Liver (tissue), 9 donors: ENCODE data around the gene DNAJC4. TPM values are rescaled to one million over a fixed set of nuclear protein-coding genes. Genes with fewer than 3 reads are reported as not detected.

Experiments used
- DNase-seq: peaks from one replicate; pipeline ENCODE4 v3.0.0-alpha.2; 2017; ENCODE audit warnings: low spot score
- H3K27ac ChIP-seq, 2 donors: one replicate each; pipeline ENCODE4 v1.7.0; 2013; ENCODE audit warnings: inconsistent platforms in 2 of 2, low read length in 2 of 2, control low read depth in 1 of 2, low read depth in 1 of 2, mild to moderate bottlenecking in 1 of 2
- H3K27me3 ChIP-seq, 4 donors: one replicate each; pipeline versions ENCODE4 v1.6.1 to v1.7.0; 2013; ENCODE audit warnings: low read length in 3 of 4, inconsistent platforms in 1 of 4, mild to moderate bottlenecking in 1 of 4, moderate library complexity in 1 of 4; ENCODE audit not compliant: control insufficient read depth in 4 of 4, insufficient read depth in 4 of 4
- H3K36me3 ChIP-seq, 4 donors: one replicate each; pipeline versions ENCODE4 v1.6.1 to v1.7.0; 2013; ENCODE audit warnings: low read length in 3 of 4, mild to moderate bottlenecking in 3 of 4, low read depth in 1 of 4, moderate library complexity in 1 of 4; ENCODE audit not compliant: control insufficient read depth in 4 of 4, insufficient read depth in 3 of 4
- H3K4me1 ChIP-seq, 4 donors: one replicate each; pipeline versions ENCODE4 v1.6.1 to v1.7.0; 2013; ENCODE audit warnings: low read length in 3 of 4, mild to moderate bottlenecking in 3 of 4, moderate library complexity in 1 of 4; ENCODE audit not compliant: control insufficient read depth in 4 of 4, insufficient read depth in 4 of 4
- H3K4me3 ChIP-seq, 3 donors: one replicate each; pipeline versions ENCODE4 v1.6.1 to v1.7.0; 2013; ENCODE audit warnings: low read length in 3 of 3, control low read depth in 1 of 3, low read depth in 1 of 3, mild to moderate bottlenecking in 1 of 3
- H3K9ac ChIP-seq, 2 donors: one replicate each; pipeline ENCODE4 v1.7.0; 2013; ENCODE audit warnings: low read length in 2 of 2, mild to moderate bottlenecking in 2 of 2, moderate library complexity in 2 of 2, control low read depth in 1 of 2, low read depth in 1 of 2
- H3K9me3 ChIP-seq, 4 donors: one replicate each; pipeline versions ENCODE4 v1.6.1 to v1.7.0; 2013; ENCODE audit warnings: low read length in 3 of 4; ENCODE audit not compliant: control insufficient read depth in 4 of 4
- EGR1 ChIP-seq, 2 donors: IDR thresholded peaks; 2 replicates each; pipeline ENCODE4 v1.6.1; 2016 to 2018; ENCODE audit warnings: antibody characterized with exemption in 2 of 2, low read depth in 2 of 2
- FOXA1 ChIP-seq: IDR thresholded peaks from 2 replicates; pipeline ENCODE4 v1.6.1; 2016; ENCODE audit warnings: antibody characterized with exemption
- FOXA2 ChIP-seq: IDR thresholded peaks from 2 replicates; pipeline ENCODE4 v1.6.1; 2016; ENCODE audit warnings: antibody characterized with exemption
- GABPA ChIP-seq, 2 donors: IDR thresholded peaks in 1 of 2; conservative IDR thresholded peaks in 1 of 2; 2 replicates each; pipeline ENCODE4 v1.6.1; 2016; ENCODE audit warnings: antibody characterized with exemption in 2 of 2, mild to moderate bottlenecking in 1 of 2, moderate library complexity in 1 of 2
- HNF4A ChIP-seq, 2 donors: conservative IDR thresholded peaks; 2 replicates each; pipeline ENCODE4 v1.6.1; 2016; ENCODE audit warnings: antibody characterized with exemption in 2 of 2, mild to moderate bottlenecking in 2 of 2
- HNF4G ChIP-seq: IDR thresholded peaks from 2 replicates; pipeline ENCODE4 v1.6.1; 2016; ENCODE audit warnings: antibody characterized with exemption
- JUND ChIP-seq, 2 donors: IDR thresholded peaks; 2 replicates each; pipeline ENCODE4 v1.6.1; 2016; ENCODE audit warnings: antibody characterized with exemption in 2 of 2
- NR2F2 ChIP-seq: IDR thresholded peaks from 2 replicates; pipeline ENCODE4 v1.6.1; 2016; ENCODE audit warnings: antibody characterized with exemption
- RAD21 ChIP-seq, 2 donors: IDR thresholded peaks; 2 replicates each; pipeline ENCODE4 v1.6.1; 2016; ENCODE audit warnings: antibody characterized with exemption in 2 of 2, mild to moderate bottlenecking in 2 of 2
- RXRA ChIP-seq, 2 donors: IDR thresholded peaks; 2 replicates each; pipeline ENCODE4 v1.6.1; 2017 to 2018; ENCODE audit warnings: antibody characterized with exemption in 2 of 2, mild to moderate bottlenecking in 1 of 2
- SP1 ChIP-seq: IDR thresholded peaks from 2 replicates; pipeline ENCODE4 v1.6.1; 2018; ENCODE audit warnings: antibody characterized with exemption, mild to moderate bottlenecking
- TAF1 ChIP-seq: conservative IDR thresholded peaks from 2 replicates; pipeline ENCODE4 v1.6.1; 2016; ENCODE audit warnings: antibody characterized with exemption, mild to moderate bottlenecking
- YY1 ChIP-seq: IDR thresholded peaks from 2 replicates; pipeline ENCODE4 v1.6.1; 2016; ENCODE audit warnings: antibody characterized with exemption, mild to moderate bottlenecking
- ZBTB33 ChIP-seq: IDR thresholded peaks from 2 replicates; pipeline ENCODE4 v1.6.1; 2016; ENCODE audit warnings: antibody characterized with exemption
- WGBS: extraction: QIAGEN DNeasy Blood & Tissue Kit; methylation state at CpG from one replicate; pipeline ENCODE4 v1.1.7; 2013; 5-methylcytosine and 5-hydroxymethylcytosine counted together
- polyA plus RNA-seq, 2 donors: library from polyadenylated mRNA; stranded (reverse) in 1 of 2; unstranded in 1 of 2; fragments of 200-250 nt in 1 of 2; fragments of >200 nt in 1 of 2; fragmentation: Nextera tagmentation in 1 of 2; extraction: Ambion mirVana in 1 of 2; gene quantifications; one replicate each; pipeline versions ENCODE4 v1.2.1 to v1.2.3, GENCODE V29; 2013 to 2015
- total RNA-seq, 2 donors: library from RNA; depleted of rRNA; stranded (reverse); fragments of >200 nt; gene quantifications; one replicate each; pipeline ENCODE4 v1.2.3, GENCODE V29; 2014
- TF ChIP-seq, protein P1 (sequence below): IDR thresholded peaks from 2 replicates; pipeline ENCODE4 v1.6.1; 2016; ENCODE audit warnings: antibody characterized with exemption
- TF ChIP-seq, protein P2 (sequence below): fragments of 150-350 bp; IDR thresholded peaks from 2 replicates; pipeline ENCODE4 v1.5.1; 2017; ENCODE audit warnings: improper control_type of control experiment, low read depth, low read length; ENCODE audit not compliant: missing input control
- donor health status: healthy.
- donor health status: healthy.
- donor health status: healthy.
- donor health status: healthy.
- donor health status: healthy.

The DNAJC4 gene
- total and polyA plus RNA-seq, 4 donors: 8.5 to 25.9 (median 23.5) TPM

GRCh38 chr11:64202992-64203391, 27.4 kb upstream of the DNAJC4 start:
- H3K27me3 ChIP-seq: no peaks in the 10 kb centered on the region
- WGBS: 96% methylated on average over 9 of the region's 9 CpGs
- H3K4me3 ChIP-seq: no peak overlapping the region
- H3K36me3 ChIP-seq: peaks cover 21 to 42% (median 35%) of the 10 kb centered on the region in 4 donors
- H3K9ac ChIP-seq: no peak overlapping the region
- no peaks in the 10 kb centered on the region for H3K9me3 ChIP-seq
- peaks cover 0 to 12% (median 5%) of the 10 kb centered on the region in 4 donors for H3K4me1 ChIP-seq
- no peak overlapping the region for H3K27ac ChIP-seq
- no peak for DNase-seq
- TF ChIP-seq GABPA (IDR thresholded peaks at IDR 0.05 in 1 of 2, conservative IDR thresholded peaks at IDR 0.05 in 1 of 2) (no peak), YY1 (no peak), ZBTB33 (no peak), JUND (IDR thresholded peaks at IDR 0.05) (no peak), FOXA1 (no peak), EGR1 (IDR thresholded peaks at IDR 0.05; ENCODE audit: low read depth in 2 of 2) (no peak), RXRA (IDR thresholded peaks at IDR 0.05) (no peak), TAF1 (no peak), HNF4A (conservative IDR thresholded peaks at IDR 0.05) (no peak), RAD21 (IDR thresholded peaks at IDR 0.05) (no peak), NR2F2 (no peak)

GRCh38 chr11:64203421-64204079, 26.8 kb upstream of the DNAJC4 start:
- no peaks in the 10 kb centered on the region for H3K9me3 ChIP-seq
- WGBS: 95% methylated on average over 27 of the region's 27 CpGs
- H3K36me3 ChIP-seq: peaks cover 18 to 41% (median 32%) of the 10 kb centered on the region in 4 donors
- H3K9ac ChIP-seq: no peak overlapping the region
- no peaks in the 10 kb centered on the region for H3K27me3 ChIP-seq
- H3K4me3 ChIP-seq: no peak overlapping the region
- no peak overlapping the region for H3K27ac ChIP-seq
- no peak for DNase-seq
- no peak for TF ChIP-seq EGR1 (IDR thresholded peaks at IDR 0.05; ENCODE audit: low read depth in 2 of 2)
- TF ChIP-seq SP1: no peak
- TF ChIP-seq TAF1: no peak
- TF ChIP-seq JUND (IDR thresholded peaks at IDR 0.05): no peak
- no peak for TF ChIP-seq HNF4G
- TF ChIP-seq FOXA2: no peak
- TF ChIP-seq, protein P1, sequence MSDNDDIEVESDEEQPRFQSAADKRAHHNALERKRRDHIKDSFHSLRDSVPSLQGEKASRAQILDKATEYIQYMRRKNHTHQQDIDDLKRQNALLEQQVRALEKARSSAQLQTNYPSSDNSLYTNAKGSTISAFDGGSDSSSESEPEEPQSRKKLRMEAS: no peak
- TF ChIP-seq RAD21 (IDR thresholded peaks at IDR 0.05): no peak
- no peak for TF ChIP-seq FOXA1
- TF ChIP-seq NR2F2: no peak
- TF ChIP-seq, protein P2, sequence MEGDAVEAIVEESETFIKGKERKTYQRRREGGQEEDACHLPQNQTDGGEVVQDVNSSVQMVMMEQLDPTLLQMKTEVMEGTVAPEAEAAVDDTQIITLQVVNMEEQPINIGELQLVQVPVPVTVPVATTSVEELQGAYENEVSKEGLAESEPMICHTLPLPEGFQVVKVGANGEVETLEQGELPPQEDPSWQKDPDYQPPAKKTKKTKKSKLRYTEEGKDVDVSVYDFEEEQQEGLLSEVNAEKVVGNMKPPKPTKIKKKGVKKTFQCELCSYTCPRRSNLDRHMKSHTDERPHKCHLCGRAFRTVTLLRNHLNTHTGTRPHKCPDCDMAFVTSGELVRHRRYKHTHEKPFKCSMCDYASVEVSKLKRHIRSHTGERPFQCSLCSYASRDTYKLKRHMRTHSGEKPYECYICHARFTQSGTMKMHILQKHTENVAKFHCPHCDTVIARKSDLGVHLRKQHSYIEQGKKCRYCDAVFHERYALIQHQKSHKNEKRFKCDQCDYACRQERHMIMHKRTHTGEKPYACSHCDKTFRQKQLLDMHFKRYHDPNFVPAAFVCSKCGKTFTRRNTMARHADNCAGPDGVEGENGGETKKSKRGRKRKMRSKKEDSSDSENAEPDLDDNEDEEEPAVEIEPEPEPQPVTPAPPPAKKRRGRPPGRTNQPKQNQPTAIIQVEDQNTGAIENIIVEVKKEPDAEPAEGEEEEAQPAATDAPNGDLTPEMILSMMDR: no peak
- no peak for TF ChIP-seq RXRA (IDR thresholded peaks at IDR 0.05)
- H3K4me1 ChIP-seq: peaks cover 0 to 12% (median 5%) of the 10 kb centered on the region in 4 donors
